K562 (cell line): ENCODE results near the gene RIC8B.

Experiments used
- CREB5 ChIP-seq: fragments of 250-450 bp; sonication (Bioruptor Pico); IDR thresholded peaks from 2 replicates; pipeline ENCODE4 v1.5.0; 2020; ENCODE audit warnings: mild to moderate bottlenecking
- NR2C2 ChIP-seq, 2 experiments: fragments of 200-800 bp in 1 of 2; sonication (Bioruptor generic) in 1 of 2; sonication (generic) in 1 of 2; formaldehyde crosslinking in 1 of 2; IDR thresholded peaks; 2 replicates each; pipeline versions ENCODE4 v1.6.1 to v1.8.0; 2016 to 2022; ENCODE audit warnings: mild to moderate bottlenecking in 1 of 2, missing compliant biosample characterization in 1 of 2, missing genetic modification characterization in 1 of 2, missing genetic modification reagents in 1 of 2
- ZFP30 ChIP-seq: fragments of 250-450 bp; sonication (Bioruptor Pico); IDR thresholded peaks from 2 replicates; pipeline ENCODE4 v1.8.0; 2022; ENCODE audit warnings: moderate library complexity, mild to moderate bottlenecking, inconsistent platforms, borderline replicate concordance
- ZNF699 ChIP-seq: fragments of 250-450 bp; sonication (Bioruptor Pico); IDR thresholded peaks from 2 replicates; pipeline ENCODE4 v1.8.0; 2021; ENCODE audit warnings: mild to moderate bottlenecking, moderate library complexity; ENCODE audit not compliant: insufficient replicate concordance
- TF ChIP-seq, protein P1 (sequence below): fragments of 250-450 bp; sonication (Bioruptor Pico); IDR thresholded peaks from 2 replicates; pipeline ENCODE4 v1.4.0; 2020; ENCODE audit warnings: borderline replicate concordance
- TF ChIP-seq, protein P2 (sequence below), 3 experiments: IDR thresholded peaks in 2 of 3; conservative IDR thresholded peaks in 1 of 3; 2 replicates each; pipeline ENCODE4 v1.5.1; 2011 to 2012; ENCODE audit warnings: low read length in 3 of 3, mild to moderate bottlenecking in 3 of 3, control low read depth in 2 of 3, improper control_type of control experiment in 1 of 3, inconsistent platforms in 1 of 3, low read depth in 1 of 3, mixed read lengths in 1 of 3, moderate library complexity in 1 of 3; ENCODE audit not compliant: insufficient read depth in 2 of 3

DNA sequence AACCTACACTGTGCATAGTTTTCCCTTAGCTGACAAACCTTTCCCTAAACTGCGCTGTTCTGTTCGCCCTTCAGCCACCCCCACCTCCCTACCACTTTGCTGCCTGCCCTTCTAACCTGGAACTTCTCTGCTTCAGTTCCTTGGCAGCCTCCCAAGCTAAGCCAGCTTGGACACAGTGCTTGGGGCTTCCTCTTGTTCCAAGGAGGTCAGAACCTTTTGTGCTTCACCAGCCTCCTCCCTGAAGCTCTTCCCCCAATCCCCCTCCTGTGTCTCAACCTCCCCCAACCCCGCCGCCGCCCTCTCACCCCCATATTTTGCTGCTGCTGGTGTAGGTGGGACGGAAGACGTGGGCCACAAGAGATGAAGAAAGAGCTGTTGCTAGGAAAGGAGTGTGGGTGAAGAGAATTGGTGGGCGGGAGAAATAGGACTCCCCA, 8.1 kb upstream of the RIC8B start:
- TF ChIP-seq CREB5 (CRISPR knock-in tag): no peak
- TF ChIP-seq, protein P1, sequence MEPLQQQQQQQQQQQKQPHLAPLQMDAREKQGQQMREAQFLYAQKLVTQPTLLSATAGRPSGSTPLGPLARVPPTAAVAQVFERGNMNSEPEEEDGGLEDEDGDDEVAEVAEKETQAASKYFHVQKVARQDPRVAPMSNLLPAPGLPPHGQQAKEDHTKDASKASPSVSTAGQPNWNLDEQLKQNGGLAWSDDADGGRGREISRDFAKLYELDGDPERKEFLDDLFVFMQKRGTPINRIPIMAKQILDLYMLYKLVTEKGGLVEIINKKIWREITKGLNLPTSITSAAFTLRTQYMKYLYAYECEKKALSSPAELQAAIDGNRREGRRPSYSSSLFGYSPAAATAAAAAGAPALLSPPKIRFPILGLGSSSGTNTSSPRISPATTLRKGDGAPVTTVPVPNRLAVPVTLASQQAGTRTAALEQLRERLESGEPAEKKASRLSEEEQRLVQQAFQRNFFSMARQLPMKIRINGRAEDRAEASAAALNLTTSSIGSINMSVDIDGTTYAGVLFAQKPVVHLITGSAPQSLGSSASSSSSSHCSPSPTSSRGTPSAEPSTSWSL (CRISPR knock-in tag): no peak
- no peak for TF ChIP-seq ZNF699
- TF ChIP-seq, protein P2, sequence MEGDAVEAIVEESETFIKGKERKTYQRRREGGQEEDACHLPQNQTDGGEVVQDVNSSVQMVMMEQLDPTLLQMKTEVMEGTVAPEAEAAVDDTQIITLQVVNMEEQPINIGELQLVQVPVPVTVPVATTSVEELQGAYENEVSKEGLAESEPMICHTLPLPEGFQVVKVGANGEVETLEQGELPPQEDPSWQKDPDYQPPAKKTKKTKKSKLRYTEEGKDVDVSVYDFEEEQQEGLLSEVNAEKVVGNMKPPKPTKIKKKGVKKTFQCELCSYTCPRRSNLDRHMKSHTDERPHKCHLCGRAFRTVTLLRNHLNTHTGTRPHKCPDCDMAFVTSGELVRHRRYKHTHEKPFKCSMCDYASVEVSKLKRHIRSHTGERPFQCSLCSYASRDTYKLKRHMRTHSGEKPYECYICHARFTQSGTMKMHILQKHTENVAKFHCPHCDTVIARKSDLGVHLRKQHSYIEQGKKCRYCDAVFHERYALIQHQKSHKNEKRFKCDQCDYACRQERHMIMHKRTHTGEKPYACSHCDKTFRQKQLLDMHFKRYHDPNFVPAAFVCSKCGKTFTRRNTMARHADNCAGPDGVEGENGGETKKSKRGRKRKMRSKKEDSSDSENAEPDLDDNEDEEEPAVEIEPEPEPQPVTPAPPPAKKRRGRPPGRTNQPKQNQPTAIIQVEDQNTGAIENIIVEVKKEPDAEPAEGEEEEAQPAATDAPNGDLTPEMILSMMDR (IDR thresholded peaks at IDR 0.05 in 2 of 3, conservative IDR thresholded peaks at IDR 0.05 in 1 of 3; ENCODE audit: insufficient read depth in 2 of 3, low read depth in 1 of 3, low read length in 3 of 3): no peak
- TF ChIP-seq ZFP30: no peak
- no peak for TF ChIP-seq NR2C2 (CRISPR knock-in tag; IDR thresholded peaks at IDR 0.05)
- no peak for TF ChIP-seq NR2C2 (tag; IDR thresholded peaks at IDR 0.05)
